Esophagus squamous epithelium (tissue), 5 donors: ENCODE results near the gene ISYNA1. TPM values are rescaled to one million over a fixed set of nuclear protein-coding genes. Genes with fewer than 3 reads are reported as not detected.
"Not testable (repeated sequence)": the region's sequence is repeated elsewhere in the genome, so short reads cannot be mapped to it uniquely, and the experiment has no call there.

Experiments used
- DNase-seq: peaks from one replicate; lab custom pipeline; 2025; lab: John Stamatoyannopoulos, UW
- H3K27ac ChIP-seq, 4 donors: fragments of 200-600 bp; sonication (generic); one replicate each; pipeline ENCODE4 v1.5.1; 2016 to 2019; ENCODE audit warnings: mild to moderate bottlenecking in 1 of 4
- H3K27me3 ChIP-seq, 4 donors: fragments of 200-600 bp; sonication (generic); 1 replicate in 3 of 4; 2 replicates in 1 of 4; pipeline versions ENCODE4 v1.5.1 to v1.6.0; 2017 to 2021; ENCODE audit warnings: antibody characterized with exemption in 1 of 4
- H3K36me3 ChIP-seq, 3 donors: fragments of 200-600 bp; sonication (generic); one replicate each; pipeline ENCODE4 v1.5.1; 2016 to 2019
- H3K4me1 ChIP-seq, 3 donors: fragments of 200-600 bp; sonication (generic); one replicate each; pipeline ENCODE4 v1.5.1; 2017 to 2019
- H3K4me3 ChIP-seq, 4 donors: fragments of 200-600 bp; sonication (generic); 1 replicate in 3 of 4; 2 replicates in 1 of 4; pipeline ENCODE4 v1.5.1; 2016 to 2019; ENCODE audit warnings: mild to moderate bottlenecking in 2 of 4, moderate library complexity in 1 of 4
- H3K9me3 ChIP-seq, 3 donors: fragments of 200-600 bp; sonication (generic); one replicate each; pipeline ENCODE4 v1.5.1; 2016 to 2019
- CTCF ChIP-seq, 6 experiments: fragments of 450-650 bp in 4 of 6; fragments of 200-600 bp in 2 of 6; sonication (generic) in 2 of 6; IDR thresholded peaks; one replicate each; pipeline ENCODE4 v1.5.1; 2016 to 2019; ENCODE audit warnings: antibody characterized with exemption in 6 of 6, mild to moderate bottlenecking in 4 of 6, moderate library complexity in 4 of 6
- POLR2A ChIP-seq, 4 donors: fragments of 450-650 bp; IDR thresholded peaks; one replicate each; pipeline ENCODE4 v1.6.1; 2017; ENCODE audit warnings: antibody characterized with exemption in 4 of 4, mild to moderate bottlenecking in 4 of 4, moderate library complexity in 3 of 4
- WGBS, 2 donors: methylation state at CpG; one replicate each; pipeline ENCODE4 v1.1.5; 2018; 5-methylcytosine and 5-hydroxymethylcytosine counted together
- intact Hi-C: fragments of 100-400 bp; cut with DNase I; formaldehyde crosslinking; loops from one replicate; pipeline ENCODE4 v1.15.0; 2022
- total RNA-seq, 4 donors: library from RNA; depleted of rRNA; stranded (reverse); fragments of >200 nt; gene quantifications; one replicate each; pipeline ENCODE4 v1.1.0, GENCODE V29; 2016
- donor health status: DM: yes; HTN: yes; CAD: no.

The ISYNA1 gene
- total RNA-seq, 4 donors from 2014 or later = 8.1 to 24.4 (median 14.4) TPM

- 21 to 30% methylated on average over 7 of the region's 11 CpGs for WGBS, 2 donors
- TF ChIP-seq CTCF (IDR thresholded peaks at IDR 0.05) (no peak), POLR2A (IDR thresholded peaks at IDR 0.05) (no peak)
- intact Hi-C loops = loop anchor here (5.0 kb wide), 1 partner anchor 62 kb away; no protein-coding TSS in a partner anchor
- peaks cover 46 to 63% (median 49%) of the 10 kb centered on the region in 3 donors for H3K4me1 ChIP-seq
- no peaks in the 10 kb centered on the region for H3K9me3 ChIP-seq
- H3K27me3 ChIP-seq = peaks cover 0 to 31% (median 0%) of the 10 kb centered on the region in 4 donors
- H3K27ac ChIP-seq = peak overlapping the region; percentile 67 to 94 (median 92)
- DNase-seq = no peak
- H3K36me3 ChIP-seq = no peaks in the 10 kb centered on the region
- peak overlapping the region in 3 of 4 donors; percentile 21 to 58 (median 30) for H3K4me3 ChIP-seq
Observed at GRCh38 chr19:18414504-18415177, 23.3 kb downstream of the ISYNA1 start.

DNA sequence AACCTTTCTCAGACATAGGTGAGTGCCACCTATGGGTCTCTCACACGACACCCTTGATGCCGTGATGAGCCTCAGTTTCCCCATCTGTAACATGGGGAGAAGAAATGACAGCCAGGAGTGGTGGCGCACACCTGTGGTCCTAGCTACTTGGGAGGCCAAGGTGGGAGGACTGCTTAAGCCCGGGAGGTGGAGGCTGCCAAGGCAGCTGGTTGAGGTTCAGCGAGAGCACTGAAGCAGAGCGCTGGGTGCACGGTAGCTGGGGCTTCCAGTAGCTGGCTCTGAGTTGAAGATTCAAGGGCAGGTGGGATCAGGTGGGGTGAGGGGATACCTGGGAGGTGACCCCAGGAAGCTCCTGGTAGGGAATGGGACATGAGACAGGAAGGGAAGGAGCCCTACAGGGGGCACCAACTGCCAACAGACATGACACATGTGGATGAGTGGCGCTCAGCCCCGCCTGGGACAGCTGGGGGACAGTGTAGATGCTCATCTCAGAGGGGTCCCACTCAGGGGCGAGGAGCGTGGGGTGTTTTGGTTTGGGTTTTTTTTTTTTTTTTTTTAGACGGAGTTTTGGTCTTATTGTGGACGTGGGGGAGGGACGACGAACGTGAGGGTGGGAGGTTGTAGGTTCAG, 25.2 kb downstream of the ISYNA1 start:
- TF ChIP-seq CTCF (IDR thresholded peaks at IDR 0.05) (no peak), POLR2A (IDR thresholded peaks at IDR 0.05) (no peak)
- Histone ChIP-seq H3K4me1 (peaks cover 33 to 48% (median 34%) of the 10 kb centered on the region in 3 donors), H3K27me3 (peaks cover 0 to 24% (median 0%) of the 10 kb centered on the region in 4 donors), H3K27ac (no peak overlapping the region), H3K4me3 (no peak overlapping the region), H3K9me3 (no peaks in the 10 kb centered on the region), H3K36me3 (no peaks in the 10 kb centered on the region)
- intact Hi-C loops = loop anchor here (5.0 kb wide), 1 partner anchor 60 kb away; no protein-coding TSS in a partner anchor
- DNase-seq = no peak
- 62 to 77% methylated on average over 12 of the region's 16 CpGs for WGBS, 2 donors

- TF ChIP-seq CTCF (IDR thresholded peaks at IDR 0.05) (peak in 4 of 6 experiments; percentile 12 to 47 (median 34)), POLR2A (IDR thresholded peaks at IDR 0.05) (no peak)
- 25 to 43% methylated on average over 2 to 7 of the region's 10 CpGs for WGBS, 2 donors
- H3K27ac ChIP-seq = no peak overlapping the region
Observed at GRCh38 chr19:18408053-18408476, 29.9 kb downstream of the ISYNA1 start.

GRCh38 chr19:18406749-18407148, 31.2 kb downstream of the ISYNA1 start:
- intact Hi-C loops = no loop called here
- H3K4me1 ChIP-seq = peaks cover 0 to 15% (median 0%) of the 10 kb centered on the region in 3 donors
- no peak for TF ChIP-seq POLR2A (IDR thresholded peaks at IDR 0.05)
- TF ChIP-seq CTCF (IDR thresholded peaks at IDR 0.05) = no peak
- no peaks in the 10 kb centered on the region for H3K36me3 ChIP-seq
- no peaks in the 10 kb centered on the region for H3K27me3 ChIP-seq
- WGBS, 2 donors = 84 to 95% methylated on average over 9 of the region's 9 CpGs
- no peaks in the 10 kb centered on the region for H3K9me3 ChIP-seq
- H3K4me3 ChIP-seq = no peak overlapping the region
- no peak for DNase-seq
- H3K27ac ChIP-seq = no peak overlapping the region

More at GRCh38 chr19:18408053-18408476, 29.9 kb downstream of the ISYNA1 start:
- no peak for DNase-seq
- Histone ChIP-seq H3K9me3 (no peaks in the 10 kb centered on the region), H3K4me3 (no peak overlapping the region), H3K4me1 (peaks cover 0 to 10% (median 0%) of the 10 kb centered on the region in 3 donors), H3K27me3 (no peaks in the 10 kb centered on the region), H3K36me3 (no peaks in the 10 kb centered on the region)
- intact Hi-C loops = no loop called here

- H3K27ac ChIP-seq, H3K9me3 ChIP-seq, H3K4me3 ChIP-seq, H3K27me3 ChIP-seq, intact Hi-C loops, DNase-seq, H3K36me3 ChIP-seq: not testable (repeated sequence)
- 81 to 86% methylated on average over 8 to 11 of the region's 11 CpGs for WGBS, 2 donors
- peaks cover 0 to 20% (median 0%) of the 10 kb centered on the region in 3 donors for H3K4me1 ChIP-seq
Observed at GRCh38 chr19:18405754-18406153, 32.2 kb downstream of the ISYNA1 start.
